Measurements from ENCODE around the gene ILK. TPM values are rescaled to one million over a fixed set of nuclear protein-coding genes. Genes with fewer than 3 reads are reported as not detected.

The ILK gene
- total RNA-seq, 2 experiments from 2014 or later = 64.8 to 80.3 TPM

DNA sequence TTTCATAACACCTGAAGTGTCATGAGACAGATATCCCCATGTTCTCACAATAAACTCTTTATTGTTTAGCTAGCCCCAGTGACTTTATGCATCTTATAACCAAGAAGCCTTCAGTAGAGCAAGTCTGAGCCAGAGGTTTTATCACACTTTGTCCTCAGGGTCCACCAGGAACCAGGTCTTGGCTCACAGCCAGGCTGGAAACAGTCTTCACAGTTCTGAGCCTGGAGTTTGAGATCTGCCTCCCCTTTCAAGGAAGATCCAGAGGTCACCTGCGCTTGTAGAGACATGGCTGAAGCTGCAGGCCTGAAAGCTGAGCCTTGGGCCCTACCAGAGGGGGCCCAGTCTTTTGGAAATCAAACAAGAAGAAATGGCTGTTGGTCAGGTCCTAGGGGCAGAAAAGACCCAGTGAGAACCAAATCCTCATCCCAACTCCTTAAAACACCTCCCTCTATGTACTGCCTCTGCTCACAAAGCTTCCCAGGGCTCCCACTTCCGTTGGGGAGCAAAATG lies 3.6 kb upstream of the ILK start:
- POLR2A ChIA-PET = no interaction called here
- CTCF ChIA-PET (ENCODE audit: unreplicated experiment) = no interaction called here
- H3K36me3 ChIP-seq (ENCODE audit: insufficient read depth, low read length) = peaks cover 68% of the 10 kb centered on the region

DNA sequence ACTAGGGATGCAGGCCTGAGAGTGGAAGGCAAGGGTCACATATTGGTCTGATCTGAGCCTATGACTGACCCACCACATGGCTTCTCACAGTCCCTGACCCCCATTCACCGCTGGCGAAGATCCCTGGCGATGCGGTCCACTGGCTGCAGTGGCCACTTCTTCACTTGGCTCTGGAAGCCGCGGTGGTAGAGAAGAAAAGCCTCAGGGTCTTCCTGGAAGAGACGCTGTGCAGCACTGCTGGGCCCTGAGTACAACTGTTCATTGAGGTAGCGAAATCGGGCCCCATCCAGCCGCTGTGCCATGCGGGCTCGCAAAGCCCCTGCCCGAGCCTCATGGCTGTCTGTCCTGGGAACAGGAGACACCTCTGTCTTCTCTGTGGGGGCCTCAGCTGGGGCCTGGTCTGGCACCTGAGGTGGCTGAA lies 2.5 kb upstream of the ILK start:
- Histone ChIP-seq H3K36me3 (ENCODE audit: insufficient read depth, low read length) (peaks cover 57% of the 10 kb centered on the region), H2AFZ (ENCODE audit: low read length) (no peak overlapping the region), H4K20me1 (ENCODE audit: insufficient read depth, low read length) (peaks cover 10% of the 10 kb centered on the region; the same call in 1 of the 2 replicates), H3K4me3 (ENCODE audit: low read depth, low read length, poor library complexity, severe bottlenecking) (no peak overlapping the region), H3K27ac (ENCODE audit: low read depth, low read length, poor library complexity, severe bottlenecking) (no peak overlapping the region), H3K79me2 (ENCODE audit: insufficient read depth, low read depth, low read length) (peaks cover 45% of the 10 kb centered on the region), H3K9me2 (ENCODE audit: insufficient read depth, low read length) (no peaks in the 10 kb centered on the region), H3K4me2 (ENCODE audit: low read length) (no peak overlapping the region), H3K9me3 (ENCODE audit: low read length) (no peaks in the 10 kb centered on the region), H3K4me1 (ENCODE audit: insufficient read depth, low read length, poor library complexity, severe bottlenecking) (peaks cover 28% of the 10 kb centered on the region)
- no peak for DNase-seq (ENCODE audit: low spot score)
- POLR2A ChIA-PET = no interaction called here
- no TSS peak for BruUV-seq (replicated peaks)
- intact Hi-C loops (cut with micrococcal nuclease; ENCODE audit: unreplicated experiment) = loop anchor here (5.0 kb wide), 2 partner anchors 119 to 326 kb away; partner anchors contain the start of genes ARFIP2, TIMM10B and ZNF215
- no peak for TF ChIP-seq EZH2phosphoT487 (IDR thresholded peaks at IDR 0.05; ENCODE audit: borderline replicate concordance, low read depth, low read length)
- TF ChIP-seq, protein P1, sequence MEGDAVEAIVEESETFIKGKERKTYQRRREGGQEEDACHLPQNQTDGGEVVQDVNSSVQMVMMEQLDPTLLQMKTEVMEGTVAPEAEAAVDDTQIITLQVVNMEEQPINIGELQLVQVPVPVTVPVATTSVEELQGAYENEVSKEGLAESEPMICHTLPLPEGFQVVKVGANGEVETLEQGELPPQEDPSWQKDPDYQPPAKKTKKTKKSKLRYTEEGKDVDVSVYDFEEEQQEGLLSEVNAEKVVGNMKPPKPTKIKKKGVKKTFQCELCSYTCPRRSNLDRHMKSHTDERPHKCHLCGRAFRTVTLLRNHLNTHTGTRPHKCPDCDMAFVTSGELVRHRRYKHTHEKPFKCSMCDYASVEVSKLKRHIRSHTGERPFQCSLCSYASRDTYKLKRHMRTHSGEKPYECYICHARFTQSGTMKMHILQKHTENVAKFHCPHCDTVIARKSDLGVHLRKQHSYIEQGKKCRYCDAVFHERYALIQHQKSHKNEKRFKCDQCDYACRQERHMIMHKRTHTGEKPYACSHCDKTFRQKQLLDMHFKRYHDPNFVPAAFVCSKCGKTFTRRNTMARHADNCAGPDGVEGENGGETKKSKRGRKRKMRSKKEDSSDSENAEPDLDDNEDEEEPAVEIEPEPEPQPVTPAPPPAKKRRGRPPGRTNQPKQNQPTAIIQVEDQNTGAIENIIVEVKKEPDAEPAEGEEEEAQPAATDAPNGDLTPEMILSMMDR (conservative IDR thresholded peaks at IDR 0.05; ENCODE audit: low read length) = no peak
- CTCF ChIA-PET (ENCODE audit: unreplicated experiment) = no interaction called here

More for the DNA sequence above, 3.6 kb upstream of the ILK start:
- Histone ChIP-seq H3K27ac (ENCODE audit: low read depth, low read length, poor library complexity, severe bottlenecking) (no peak overlapping the region), H3K4me2 (ENCODE audit: low read length) (no peak overlapping the region), H2AFZ (ENCODE audit: low read length) (no peak overlapping the region), H4K20me1 (ENCODE audit: insufficient read depth, low read length) (peaks cover 10% of the 10 kb centered on the region; the same call in 1 of the 2 replicates), H3K4me3 (ENCODE audit: low read depth, low read length, poor library complexity, severe bottlenecking) (no peak overlapping the region), H3K79me2 (ENCODE audit: insufficient read depth, low read depth, low read length) (peaks cover 37% of the 10 kb centered on the region), H3K9me3 (ENCODE audit: low read length) (no peaks in the 10 kb centered on the region), H3K4me1 (ENCODE audit: insufficient read depth, low read length, poor library complexity, severe bottlenecking) (peaks cover 16% of the 10 kb centered on the region), H3K9me2 (ENCODE audit: insufficient read depth, low read length) (no peaks in the 10 kb centered on the region)
- TF ChIP-seq, protein P1 (conservative IDR thresholded peaks at IDR 0.05; ENCODE audit: low read length) = no peak
- TF ChIP-seq EZH2phosphoT487 (IDR thresholded peaks at IDR 0.05; ENCODE audit: borderline replicate concordance, low read depth, low read length) = no peak
- intact Hi-C loops (cut with micrococcal nuclease; ENCODE audit: unreplicated experiment) = loop anchor here (5.0 kb wide), 2 partner anchors 118 to 327 kb away; partner anchors contain the start of genes ARFIP2, TIMM10B and ZNF215
- no peak for DNase-seq (ENCODE audit: low spot score)
- no TSS peak for BruUV-seq (replicated peaks)
